SU-DHL-6 (cell line): ENCODE measurements around the gene PHACTR1.

Experiments
- EZH2phosphoT487 ChIP-seq: fragments of 200-600 bp; sonication (generic), shearing (Covaris generic); conservative IDR thresholded peaks from 2 replicates; pipeline ENCODE4 v1.6.1; 2018; ENCODE audit warnings: mild to moderate bottlenecking, antibody characterized with exemption, low read length, moderate library complexity, mixed read lengths
- TF ChIP-seq, protein P1 (sequence below): fragments of 200-600 bp; sonication (generic); IDR thresholded peaks from one replicate; pipeline ENCODE4 v1.5.1; 2017; ENCODE audit warnings: antibody characterized with exemption, mild to moderate bottlenecking, low read length, moderate library complexity; ENCODE audit not compliant: insufficient read depth, poor library complexity, severe bottlenecking

GRCh38 chr6:12958052-12958706 lies 241.6 kb downstream of the PHACTR1 start:
- TF ChIP-seq, protein P1, sequence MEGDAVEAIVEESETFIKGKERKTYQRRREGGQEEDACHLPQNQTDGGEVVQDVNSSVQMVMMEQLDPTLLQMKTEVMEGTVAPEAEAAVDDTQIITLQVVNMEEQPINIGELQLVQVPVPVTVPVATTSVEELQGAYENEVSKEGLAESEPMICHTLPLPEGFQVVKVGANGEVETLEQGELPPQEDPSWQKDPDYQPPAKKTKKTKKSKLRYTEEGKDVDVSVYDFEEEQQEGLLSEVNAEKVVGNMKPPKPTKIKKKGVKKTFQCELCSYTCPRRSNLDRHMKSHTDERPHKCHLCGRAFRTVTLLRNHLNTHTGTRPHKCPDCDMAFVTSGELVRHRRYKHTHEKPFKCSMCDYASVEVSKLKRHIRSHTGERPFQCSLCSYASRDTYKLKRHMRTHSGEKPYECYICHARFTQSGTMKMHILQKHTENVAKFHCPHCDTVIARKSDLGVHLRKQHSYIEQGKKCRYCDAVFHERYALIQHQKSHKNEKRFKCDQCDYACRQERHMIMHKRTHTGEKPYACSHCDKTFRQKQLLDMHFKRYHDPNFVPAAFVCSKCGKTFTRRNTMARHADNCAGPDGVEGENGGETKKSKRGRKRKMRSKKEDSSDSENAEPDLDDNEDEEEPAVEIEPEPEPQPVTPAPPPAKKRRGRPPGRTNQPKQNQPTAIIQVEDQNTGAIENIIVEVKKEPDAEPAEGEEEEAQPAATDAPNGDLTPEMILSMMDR, result no peak
- TF ChIP-seq EZH2phosphoT487, result no peak
